Fibroblast of lung (primary cell): ENCODE measurements around the gene CCDC73. TPM values are rescaled to one million over a fixed set of nuclear protein-coding genes. Genes with fewer than 3 reads are reported as not detected.

ENCODE experiments used
- DNase-seq, 2 donors: peaks; one replicate each; pipeline versions ENCODE4 v3.0.0 to v3.0.0-alpha.2; 2010; ENCODE audit warnings: low read depth in 2 of 2
- H2AFZ ChIP-seq: 2 replicates; pipeline ENCODE4 v1.5.1; 2012; ENCODE audit warnings: low read length, control low read depth, inconsistent platforms
- H3K27ac ChIP-seq: 2 replicates; pipeline ENCODE4 v1.5.1; 2011; ENCODE audit warnings: low read length, control low read depth; ENCODE audit not compliant: insufficient read depth
- H3K27me3 ChIP-seq: 2 replicates; pipeline ENCODE4 v1.5.1; 2011; ENCODE audit warnings: mild to moderate bottlenecking, low read length; ENCODE audit not compliant: control insufficient read depth, insufficient read depth
- H3K36me3 ChIP-seq: 2 replicates; pipeline ENCODE4 v1.5.1; 2011; ENCODE audit warnings: low read length; ENCODE audit not compliant: control insufficient read depth, insufficient read depth
- H3K4me1 ChIP-seq: 2 replicates; pipeline ENCODE4 v1.5.1; 2011; ENCODE audit warnings: low read length; ENCODE audit not compliant: control insufficient read depth, insufficient read depth; ENCODE audit errors: extremely low read depth
- H3K4me2 ChIP-seq: 2 replicates; pipeline ENCODE4 v1.5.1; 2011; ENCODE audit warnings: low read length, control low read depth; ENCODE audit not compliant: insufficient read depth; ENCODE audit errors: extremely low read depth
- H3K4me3 ChIP-seq, 4 experiments: fragments of 200-600 bp in 1 of 4; sonication (generic) in 1 of 4; replicated peaks in 1 of 4; 2 replicates each; pipeline ENCODE4 v1.5.1; 2011 to 2016; ENCODE audit warnings: low read length in 4 of 4, low read depth in 3 of 4, mild to moderate bottlenecking in 3 of 4, control low read depth in 2 of 4, inconsistent platforms in 1 of 4, mixed read lengths in 1 of 4; ENCODE audit not compliant: insufficient read depth in 1 of 4; ENCODE audit errors: control extremely low read depth in 1 of 4
- H3K79me2 ChIP-seq: 2 replicates; pipeline ENCODE4 v1.5.1; 2012; ENCODE audit warnings: mild to moderate bottlenecking, low read length, inconsistent platforms; ENCODE audit not compliant: control insufficient read depth, insufficient read depth
- H3K9ac ChIP-seq: 2 replicates; pipeline ENCODE4 v1.5.1; 2011; ENCODE audit warnings: mild to moderate bottlenecking, low read length, control low read depth; ENCODE audit not compliant: insufficient read depth
- H3K9me3 ChIP-seq: 2 replicates; pipeline ENCODE4 v1.5.1; 2012; ENCODE audit warnings: low read depth, low read length; ENCODE audit not compliant: control insufficient read depth, insufficient read depth
- H4K20me1 ChIP-seq: 2 replicates; pipeline ENCODE4 v1.5.1; 2011; ENCODE audit warnings: low read length; ENCODE audit not compliant: control insufficient read depth, insufficient read depth; ENCODE audit errors: extremely low read depth
- CTCF ChIP-seq, 2 donors: IDR thresholded peaks in 1 of 2; conservative IDR thresholded peaks in 1 of 2; 1 replicate in 1 of 2; 2 replicates in 1 of 2; pipeline ENCODE4 v1.5.1; 2011 to 2012; ENCODE audit warnings: low read length in 2 of 2, control low read depth in 1 of 2, inconsistent platforms in 1 of 2, low read depth in 1 of 2, mild to moderate bottlenecking in 1 of 2
- EZH2 ChIP-seq: IDR thresholded peaks from 2 replicates; pipeline ENCODE4 v1.5.1; 2012; ENCODE audit warnings: low read length, control low read depth, mild to moderate bottlenecking; ENCODE audit errors: missing control alignments
- polyA plus RNA-seq, 2 donors: library from polyadenylated mRNA; depleted of rRNA in 1 of 2; stranded (reverse) in 1 of 2; unstranded in 1 of 2; fragments of >200 nt; gene quantifications; 2 replicates each; pipeline ENCODE4 v1.2.1, GENCODE V29; 2011 to 2012; ENCODE audit warnings: missing spikeins in 1 of 2
- total RNA-seq: library from RNA; depleted of rRNA; stranded (reverse); fragments of >200 nt; gene quantifications from 2 replicates; pipeline ENCODE4 v1.2.1, GENCODE V29; 2014

The CCDC73 gene
- total and polyA plus RNA-seq, 2 donors (not counting 1 experiment from before 2014, with no cell fraction given), result under 0.01 TPM; not detected in 1

GRCh38 chr11:32792111-32792947 lies 2.1 kb downstream of the CCDC73 start:
- DNase-seq, result no peak
- no peak for TF ChIP-seq EZH2
- TF ChIP-seq CTCF (conservative IDR thresholded peaks at IDR 0.05 in 1 of 2, IDR thresholded peaks at IDR 0.05 in 1 of 2; ENCODE audit: low read depth in 1 of 2, low read length in 2 of 2), result no peak
- H4K20me1 ChIP-seq, result no peaks in the 10 kb centered on the region
- no peaks in the 10 kb centered on the region for H3K4me1 ChIP-seq
- H3K9ac ChIP-seq, result no peak overlapping the region
- no peaks in the 10 kb centered on the region for H3K79me2 ChIP-seq
- H3K27ac ChIP-seq, result no peak overlapping the region
- H3K9me3 ChIP-seq, result no peaks in the 10 kb centered on the region
- no peaks in the 10 kb centered on the region for H3K36me3 ChIP-seq
- no peak overlapping the region for H3K4me3 ChIP-seq
- peak overlapping the region; percentile 73 for H3K4me2 ChIP-seq
- H2AFZ ChIP-seq, result no peak overlapping the region
- no peaks in the 10 kb centered on the region for H3K27me3 ChIP-seq

DNA sequence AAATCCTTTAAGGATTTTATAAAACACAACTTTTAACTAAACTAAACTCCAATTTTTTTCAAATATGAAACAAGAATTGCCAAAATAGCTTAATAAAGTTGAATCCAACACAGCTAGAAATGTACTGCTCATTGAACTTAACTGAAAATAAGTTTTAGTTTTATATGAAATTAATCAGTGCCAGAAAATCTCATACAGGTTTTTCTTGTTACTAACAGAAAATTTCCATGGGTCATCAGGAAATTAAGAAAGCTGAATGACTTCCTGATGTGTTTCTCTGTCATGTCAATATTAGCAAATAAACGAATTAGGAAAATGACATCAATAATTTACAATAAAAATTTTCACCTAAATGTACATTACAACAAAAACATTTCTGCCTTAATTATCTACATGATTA lies 3.5 kb downstream of the CCDC73 start:
- H3K4me2 ChIP-seq, result no peak overlapping the region
- TF ChIP-seq EZH2 (no peak), CTCF (conservative IDR thresholded peaks at IDR 0.05 in 1 of 2, IDR thresholded peaks at IDR 0.05 in 1 of 2; ENCODE audit: low read depth in 1 of 2, low read length in 2 of 2) (no peak)
- H3K27me3 ChIP-seq, result no peaks in the 10 kb centered on the region
- H2AFZ ChIP-seq, result no peak overlapping the region
- H3K9me3 ChIP-seq, result no peaks in the 10 kb centered on the region
- no peak overlapping the region for H3K9ac ChIP-seq
- DNase-seq, result no peak
- H3K27ac ChIP-seq, result no peak overlapping the region
- no peaks in the 10 kb centered on the region for H3K4me1 ChIP-seq
- H3K36me3 ChIP-seq, result no peaks in the 10 kb centered on the region
- H4K20me1 ChIP-seq, result no peaks in the 10 kb centered on the region
- H3K79me2 ChIP-seq, result no peaks in the 10 kb centered on the region
- no peak overlapping the region for H3K4me3 ChIP-seq

DNA sequence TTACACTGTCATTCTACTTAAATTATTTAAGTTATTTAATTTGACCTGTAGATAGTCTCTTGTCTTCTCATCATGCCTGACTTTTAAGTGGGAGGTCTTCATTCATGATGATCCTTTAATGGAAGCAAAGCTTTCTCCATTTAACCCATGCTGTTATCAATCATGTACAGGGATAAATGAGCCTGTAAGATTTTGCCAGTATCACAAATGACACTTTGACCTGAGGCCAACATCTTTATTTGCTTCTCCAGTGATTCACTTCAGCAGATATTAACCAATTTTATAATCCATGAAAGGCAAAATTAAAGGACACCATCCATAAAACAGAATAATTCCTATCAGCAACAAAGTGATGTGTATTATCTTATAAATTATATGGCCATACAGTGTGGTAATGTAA lies 7.7 kb downstream of the CCDC73 start:
- no peaks in the 10 kb centered on the region for H3K9me3 ChIP-seq
- no peak overlapping the region for H3K9ac ChIP-seq
- TF ChIP-seq EZH2 (no peak), CTCF (conservative IDR thresholded peaks at IDR 0.05 in 1 of 2, IDR thresholded peaks at IDR 0.05 in 1 of 2; ENCODE audit: low read depth in 1 of 2, low read length in 2 of 2) (no peak)
- no peaks in the 10 kb centered on the region for H3K36me3 ChIP-seq
- DNase-seq, result no peak
- no peaks in the 10 kb centered on the region for H3K4me1 ChIP-seq
- H3K27me3 ChIP-seq, result no peaks in the 10 kb centered on the region
- no peak overlapping the region for H3K4me2 ChIP-seq
- H2AFZ ChIP-seq, result no peak overlapping the region
- no peak overlapping the region for H3K27ac ChIP-seq
- no peaks in the 10 kb centered on the region for H3K79me2 ChIP-seq
- H3K4me3 ChIP-seq, result no peak overlapping the region
- no peaks in the 10 kb centered on the region for H4K20me1 ChIP-seq
